GM19455 (cell line): ENCODE measurements around the gene DUSP10.

Experiments used
- ATAC-seq: cut with Tn5 transposase; IDR thresholded peaks from one replicate; pipeline ENCODE4 v1.9.1; 2021; ENCODE audit not compliant: unreplicated experiment

The DUSP10 gene

DNA sequence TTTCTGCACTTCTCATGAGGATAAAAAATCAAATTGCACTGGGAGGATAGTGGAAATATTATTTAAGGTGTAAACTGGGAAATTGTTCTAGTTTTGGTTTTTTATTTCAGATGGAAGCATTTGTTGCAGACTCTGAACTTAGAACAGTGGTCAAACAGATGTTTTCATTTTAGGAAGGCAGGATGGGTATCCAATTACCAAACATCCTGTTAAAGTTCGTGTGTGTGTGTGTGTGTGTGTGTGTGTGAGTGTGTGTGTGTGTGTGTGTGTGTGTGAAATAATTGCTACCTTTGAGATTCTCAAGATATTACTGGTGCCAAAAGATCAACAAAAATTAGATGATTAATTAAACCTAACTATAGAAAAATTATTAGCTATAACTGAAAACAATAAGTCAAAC lies 24.3 kb upstream of the DUSP10 start:
- no peak for ATAC-seq

DNA sequence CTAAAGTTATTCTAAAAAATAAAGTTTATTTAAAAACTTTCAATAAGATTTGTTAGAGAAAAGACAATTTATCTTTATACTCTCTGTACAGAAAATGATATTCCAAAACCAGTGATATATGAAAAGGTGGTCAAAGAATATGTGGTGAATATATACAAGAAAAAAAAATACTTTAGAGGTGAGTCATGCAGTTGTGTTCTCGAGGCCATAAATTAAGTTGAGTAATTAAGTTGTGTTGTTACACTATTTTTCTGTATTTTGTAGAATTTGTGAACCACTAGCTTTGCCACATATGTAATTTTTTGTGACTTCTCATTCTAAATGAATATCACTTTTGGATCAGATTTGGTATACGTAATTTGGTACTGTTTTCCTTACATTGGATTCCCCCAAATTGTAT lies 23.6 kb upstream of the DUSP10 start:
- ATAC-seq: no peak

DNA sequence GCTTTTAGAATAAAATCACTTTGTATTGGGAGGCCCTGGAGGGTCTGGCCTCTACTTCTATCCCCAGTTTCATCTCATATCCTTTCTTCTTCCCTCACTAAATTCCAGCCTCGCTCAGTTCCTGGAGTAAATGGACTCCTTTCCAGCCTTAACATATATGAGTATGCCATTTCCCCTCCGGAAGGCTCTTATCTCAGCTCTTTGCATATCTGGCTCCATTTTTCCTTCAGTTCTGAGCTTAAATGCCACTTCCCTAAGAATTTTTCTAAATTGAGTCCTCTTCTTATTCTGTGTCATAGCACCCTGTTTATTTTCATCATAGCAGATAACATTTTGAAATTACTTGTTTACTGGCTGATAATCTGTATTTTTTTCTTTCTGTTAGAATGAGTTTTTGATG lies 20.2 kb upstream of the DUSP10 start:
- no peak for ATAC-seq

DNA sequence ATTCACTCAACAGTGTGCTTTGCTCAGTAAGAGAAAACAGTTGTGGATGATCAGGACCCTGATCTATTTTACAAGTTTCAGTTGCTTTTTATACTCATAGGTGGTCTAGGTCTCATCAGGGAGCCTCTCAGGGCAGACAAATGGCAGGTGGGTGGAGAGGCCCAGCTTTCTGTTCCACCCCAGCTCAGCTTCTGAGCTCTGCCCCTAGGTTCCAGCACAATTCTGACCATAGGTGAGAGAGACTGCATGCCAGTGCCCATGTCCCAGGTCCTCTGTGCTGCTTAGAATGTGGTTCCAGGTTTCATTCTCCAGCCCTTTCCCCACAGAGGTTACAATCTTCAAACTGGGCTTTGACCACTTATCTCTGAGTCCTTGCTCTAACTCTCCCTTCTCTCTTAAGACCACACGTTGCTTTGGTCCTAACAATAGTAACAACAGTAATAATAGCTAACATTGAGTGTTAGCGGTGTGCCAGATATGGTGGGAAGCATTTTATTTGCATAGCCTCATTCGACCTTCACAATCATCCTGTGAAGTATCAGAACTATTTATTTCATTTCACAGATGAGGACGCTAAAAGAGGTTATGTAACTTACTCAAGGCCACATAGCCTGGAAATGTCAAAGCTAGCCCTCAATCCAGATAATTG lies 19.6 kb upstream of the DUSP10 start:
- peak; percentile 87 for ATAC-seq

DNA sequence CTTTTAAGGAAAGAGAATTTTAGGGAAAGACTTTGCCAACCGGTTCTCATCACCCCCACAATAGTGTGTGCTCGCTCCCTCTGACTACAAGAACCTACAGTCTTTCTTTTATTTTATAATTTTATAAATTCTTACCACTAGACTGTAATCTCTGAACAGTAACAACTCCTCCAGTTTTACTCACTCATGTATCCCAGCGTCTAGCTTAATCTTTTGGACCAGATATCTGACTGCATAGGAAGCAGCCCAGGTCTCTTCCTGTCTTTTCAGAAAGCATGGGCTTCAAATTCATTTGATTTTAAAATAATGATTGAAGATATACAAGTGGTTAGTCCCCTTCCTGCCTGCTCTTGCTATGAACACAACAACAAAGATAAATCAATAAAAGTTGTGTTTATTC lies 19.0 kb upstream of the DUSP10 start:
- no peak for ATAC-seq

DNA sequence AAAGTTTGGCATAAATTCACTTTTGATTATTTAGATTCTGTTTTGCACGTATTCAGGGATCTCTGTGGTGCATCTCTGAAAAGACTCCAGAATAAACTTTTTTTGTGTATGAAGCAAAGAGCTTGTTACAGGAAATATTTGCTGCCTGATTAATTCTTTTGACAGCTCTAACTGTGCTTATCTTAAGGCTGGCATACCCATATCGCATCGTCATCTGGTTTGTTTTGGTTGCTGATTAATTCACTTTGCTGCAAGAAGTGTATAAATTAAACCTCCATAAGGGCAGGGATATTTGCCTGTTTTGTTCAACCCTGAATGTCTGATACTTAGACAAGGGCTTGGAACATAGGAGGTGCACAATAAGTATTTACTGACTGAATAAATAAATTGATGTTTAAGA lies 17.5 kb upstream of the DUSP10 start:
- no peak for ATAC-seq

- no peak for ATAC-seq
Observed at GRCh38 chr1:221758455-221758854, 16.6 kb upstream of the DUSP10 start.

GRCh38 chr1:221756830-221757551 lies 15.1 kb upstream of the DUSP10 start:
- no peak for ATAC-seq

- ATAC-seq: peak; percentile 40
Observed at GRCh38 chr1:221753828-221754188, 11.9 kb upstream of the DUSP10 start.

- no peak for ATAC-seq
Observed at GRCh38 chr1:221751226-221751887, 9.5 kb upstream of the DUSP10 start.

DNA sequence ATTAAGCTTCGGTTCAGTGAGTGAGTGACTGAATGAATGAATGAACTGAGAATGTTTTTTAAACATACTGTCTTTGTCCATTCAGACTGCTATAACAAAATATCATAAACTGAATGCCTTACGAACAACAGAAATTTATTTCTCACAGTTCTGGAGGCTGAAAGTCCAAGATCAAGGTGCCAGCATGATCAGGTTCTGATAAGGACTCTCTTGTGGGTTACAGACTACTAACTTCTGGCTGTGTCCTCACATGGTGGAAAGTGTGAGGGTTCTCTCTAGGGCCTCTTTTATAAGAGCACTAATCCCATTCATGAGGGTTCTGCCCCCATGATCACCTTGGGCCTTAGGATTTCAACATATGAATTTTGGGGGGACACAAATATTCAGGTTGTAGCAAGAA lies 7.1 kb upstream of the DUSP10 start:
- no peak for ATAC-seq

- ATAC-seq: no peak
Observed at GRCh38 chr1:221747839-221748238, 6.0 kb upstream of the DUSP10 start.

- ATAC-seq: no peak
Observed at GRCh38 chr1:221743416-221744208, 1.7 kb upstream of the DUSP10 start.

- peak; percentile 57 for ATAC-seq
Observed at GRCh38 chr1:221742555-221743415, 896 bp upstream of the DUSP10 start.

- no peak for ATAC-seq
Observed at GRCh38 chr1:221740993-221741702, 741 bp downstream of the DUSP10 start.

DNA sequence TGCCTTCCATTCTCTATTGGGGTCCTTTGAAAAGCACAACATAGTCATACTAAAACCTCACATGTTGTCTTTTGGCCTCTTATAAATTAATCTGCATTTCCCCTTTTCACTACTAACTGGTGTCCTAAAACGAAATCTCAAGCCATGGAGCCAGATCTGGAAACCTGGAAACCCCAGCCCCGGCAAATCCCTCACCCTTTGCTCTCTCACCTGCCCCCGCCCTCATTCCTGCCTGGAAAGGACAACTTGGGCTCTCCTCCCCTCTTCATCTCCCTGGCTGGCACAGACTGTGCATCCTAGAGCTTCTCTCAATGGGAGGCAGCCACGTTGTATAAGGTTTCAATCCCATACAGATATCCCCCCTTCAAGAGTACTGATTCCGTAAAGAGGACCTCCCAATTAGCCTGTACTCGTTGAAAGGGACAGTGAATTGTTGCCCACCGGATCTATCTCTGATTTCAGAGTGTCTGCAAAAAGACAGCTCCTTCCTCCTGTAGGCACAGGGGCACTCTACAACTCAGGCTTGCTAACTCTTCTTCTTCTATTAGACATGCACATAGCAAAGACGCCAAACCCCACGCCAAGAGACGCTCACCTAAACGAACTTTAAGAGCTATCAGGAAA lies 1.4 kb downstream of the DUSP10 start:
- no peak for ATAC-seq

GRCh38 chr1:221739677-221740025 lies 2.2 kb downstream of the DUSP10 start:
- no peak for ATAC-seq

DNA sequence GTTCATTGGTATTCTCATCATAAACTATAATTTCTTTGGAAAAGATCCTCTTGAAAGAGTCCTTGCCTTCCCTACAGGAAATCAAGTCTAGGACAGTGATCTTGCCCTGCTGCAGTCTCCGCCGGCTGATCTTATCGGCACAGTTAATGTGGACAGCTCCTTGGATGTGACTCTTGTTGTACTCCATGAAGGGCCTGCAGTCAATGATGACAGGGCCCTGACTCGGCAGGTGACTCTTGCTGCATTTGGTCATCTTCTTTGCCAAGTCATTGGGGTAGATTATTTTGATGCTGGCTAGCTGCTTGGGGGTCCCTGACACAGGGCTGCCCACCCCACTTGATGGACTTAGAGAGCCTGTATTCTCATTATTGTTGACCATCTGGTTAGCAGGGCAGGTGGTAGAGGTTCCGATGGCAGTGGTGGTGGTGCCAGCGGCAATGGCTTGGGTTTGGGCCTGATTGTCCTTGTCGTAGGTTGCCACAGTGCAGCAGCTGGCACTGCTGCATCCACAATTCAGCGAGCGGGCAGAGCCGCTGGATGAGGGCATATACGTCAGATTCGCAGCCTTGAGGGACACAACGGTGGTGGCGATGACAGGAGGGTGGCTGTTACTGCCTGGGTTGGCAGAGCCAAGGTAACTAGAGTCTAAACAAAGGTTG lies 2.7 kb downstream of the DUSP10 start:
- no peak for ATAC-seq

DNA sequence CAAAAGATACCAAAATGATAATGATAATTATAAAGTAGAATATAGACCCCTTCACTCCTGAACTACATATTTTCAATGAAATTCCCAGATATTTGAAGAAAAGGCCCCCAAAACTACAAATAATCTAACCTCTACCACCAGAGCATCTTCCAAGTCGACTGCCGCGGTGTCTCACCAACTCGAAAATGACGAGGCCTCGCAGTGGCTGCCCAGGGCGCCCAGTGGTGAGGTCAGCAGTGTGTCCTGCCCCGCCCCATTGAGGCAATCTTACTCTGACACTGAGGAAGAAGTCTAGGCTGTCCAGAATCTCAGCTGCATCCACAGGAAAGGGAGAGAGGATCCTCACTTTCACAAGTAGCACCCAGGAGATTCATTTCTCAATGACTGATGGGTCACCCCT lies 5.2 kb downstream of the DUSP10 start:
- ATAC-seq: no peak
